GM10266 (cell line): ENCODE measurements around the gene CAMK1.

Experiments used
- DNase-seq: peaks from one replicate; pipeline ENCODE4 v3.0.0; 2012; ENCODE audit errors: extremely low spot score
- TF ChIP-seq, protein P1 (sequence below): IDR thresholded peaks from 2 replicates; pipeline ENCODE4 v1.5.1; 2012; ENCODE audit warnings: mild to moderate bottlenecking, low read depth; ENCODE audit not compliant: control insufficient read depth, insufficient read depth; ENCODE audit errors: missing control alignments

The CAMK1 gene

GRCh38 chr3:9806137-9806536 lies 36.4 kb upstream of the CAMK1 start:
- TF ChIP-seq, protein P1, sequence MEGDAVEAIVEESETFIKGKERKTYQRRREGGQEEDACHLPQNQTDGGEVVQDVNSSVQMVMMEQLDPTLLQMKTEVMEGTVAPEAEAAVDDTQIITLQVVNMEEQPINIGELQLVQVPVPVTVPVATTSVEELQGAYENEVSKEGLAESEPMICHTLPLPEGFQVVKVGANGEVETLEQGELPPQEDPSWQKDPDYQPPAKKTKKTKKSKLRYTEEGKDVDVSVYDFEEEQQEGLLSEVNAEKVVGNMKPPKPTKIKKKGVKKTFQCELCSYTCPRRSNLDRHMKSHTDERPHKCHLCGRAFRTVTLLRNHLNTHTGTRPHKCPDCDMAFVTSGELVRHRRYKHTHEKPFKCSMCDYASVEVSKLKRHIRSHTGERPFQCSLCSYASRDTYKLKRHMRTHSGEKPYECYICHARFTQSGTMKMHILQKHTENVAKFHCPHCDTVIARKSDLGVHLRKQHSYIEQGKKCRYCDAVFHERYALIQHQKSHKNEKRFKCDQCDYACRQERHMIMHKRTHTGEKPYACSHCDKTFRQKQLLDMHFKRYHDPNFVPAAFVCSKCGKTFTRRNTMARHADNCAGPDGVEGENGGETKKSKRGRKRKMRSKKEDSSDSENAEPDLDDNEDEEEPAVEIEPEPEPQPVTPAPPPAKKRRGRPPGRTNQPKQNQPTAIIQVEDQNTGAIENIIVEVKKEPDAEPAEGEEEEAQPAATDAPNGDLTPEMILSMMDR = no peak
- DNase-seq = no peak

DNA sequence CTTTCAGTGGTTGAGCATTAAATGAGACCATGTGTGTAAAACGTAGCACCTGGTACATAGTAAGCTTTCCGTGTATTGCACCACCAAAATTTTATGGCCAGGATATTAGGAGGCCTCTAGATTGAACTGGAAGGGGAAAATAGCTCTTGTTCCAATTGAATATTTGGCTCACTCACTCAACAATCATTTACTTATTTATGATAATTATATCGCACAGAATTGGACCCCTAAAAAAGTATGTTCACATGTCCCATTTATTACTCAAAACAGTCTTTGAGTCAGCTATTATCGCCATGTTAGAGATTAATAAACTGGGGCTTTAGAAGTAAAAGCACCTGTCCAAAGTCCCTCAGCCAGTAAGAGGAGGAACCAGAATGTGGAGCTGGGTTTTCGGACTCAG lies 35.2 kb upstream of the CAMK1 start:
- TF ChIP-seq, protein P1 = no peak
- no peak for DNase-seq

- no peak for DNase-seq
- TF ChIP-seq, protein P1 = no peak
These were observed 33.7 kb upstream of the CAMK1 start for GRCh38 chr3:9803494-9803893.

- no peak for DNase-seq
- TF ChIP-seq, protein P1 = peak; percentile 32
These were observed 30.8 kb upstream of the CAMK1 start for GRCh38 chr3:9800529-9800928.

DNA sequence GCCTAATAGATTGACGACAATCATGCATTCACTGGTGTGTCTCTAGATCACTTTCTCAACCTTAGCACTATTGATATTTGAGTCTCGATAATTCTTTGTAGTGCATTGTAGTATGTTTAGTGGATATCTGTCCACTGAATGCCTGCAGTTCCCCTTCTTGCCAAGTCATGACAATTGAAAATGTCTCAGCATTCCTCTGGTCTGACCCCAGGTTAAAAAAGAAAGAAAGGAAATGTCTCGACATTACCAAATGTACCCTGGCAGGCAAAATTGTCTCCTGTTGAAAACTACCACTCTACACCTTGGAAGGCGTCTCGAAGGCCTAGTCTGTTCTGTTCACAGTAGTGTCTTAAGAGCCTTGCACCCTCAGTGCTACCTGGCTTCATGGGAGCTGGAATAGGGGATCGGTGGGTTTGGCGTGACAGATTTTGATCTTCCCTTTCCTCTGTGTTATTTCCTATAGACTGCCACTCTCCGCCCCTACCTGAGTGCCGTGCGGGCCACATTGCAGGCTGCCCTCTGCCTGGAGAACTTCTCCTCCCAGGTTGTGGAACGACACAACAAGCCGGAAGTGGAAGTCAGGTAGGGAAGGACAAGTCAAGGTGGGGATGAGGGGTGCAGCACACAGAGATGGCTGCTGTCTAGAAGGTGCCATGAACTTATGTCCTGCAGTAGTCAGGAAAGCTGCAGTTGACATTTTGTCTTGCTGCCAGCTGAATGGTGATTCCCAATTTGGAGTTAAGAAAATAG lies 27.6 kb upstream of the CAMK1 start:
- TF ChIP-seq, protein P1 = no peak
- DNase-seq = no peak

- TF ChIP-seq, protein P1 = no peak
- DNase-seq = no peak
These were observed 25.5 kb upstream of the CAMK1 start for GRCh38 chr3:9795207-9795606.

GRCh38 chr3:9794400-9794799 lies 24.7 kb upstream of the CAMK1 start:
- no peak for DNase-seq
- TF ChIP-seq, protein P1 = no peak
